ENCODE data around the gene NCK2. TPM values are rescaled to one million over a fixed set of nuclear protein-coding genes. Genes with fewer than 3 reads are reported as not detected.

NCK2 gene
- total and polyA plus RNA-seq, 7 donors = 36.4 to 59.9 (median 52.0) TPM

DNA sequence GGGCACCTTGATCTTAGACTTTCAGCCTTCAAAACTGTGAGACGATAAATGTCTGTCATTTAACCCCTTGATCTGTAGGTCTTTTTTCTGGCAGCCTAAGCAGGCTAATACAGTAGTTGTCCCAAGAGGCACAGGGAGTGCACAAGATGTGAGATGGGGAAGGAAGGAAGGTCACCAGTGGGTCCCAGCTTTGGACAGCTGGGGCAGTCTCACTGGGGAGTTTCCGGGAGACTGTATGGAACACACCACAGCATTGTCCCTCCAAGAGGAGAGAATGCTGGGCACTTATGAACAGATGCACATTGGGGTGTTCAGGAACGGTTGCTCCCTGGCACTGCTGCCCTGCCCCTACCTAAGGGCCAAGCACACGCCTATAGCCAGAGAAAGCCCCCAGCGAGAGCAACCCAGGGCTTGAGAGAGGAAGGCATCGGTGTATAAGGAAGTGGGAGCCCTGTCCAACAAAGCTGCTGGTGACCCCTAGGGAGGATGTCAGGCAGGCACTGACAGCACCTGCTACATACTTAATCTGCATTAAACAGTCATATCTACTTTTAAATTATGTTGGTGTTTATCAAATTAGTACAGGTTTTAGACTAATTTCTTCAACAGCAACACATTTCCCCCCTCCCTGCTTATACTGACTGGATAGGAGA is 11.6 kb upstream of the NCK2 start:
- Histone ChIP-seq H3K36me3 (no peaks in the 10 kb centered on the region), H3K4me3 (no peak overlapping the region), H3K27me3 (no peaks in the 10 kb centered on the region), H3K27ac (no peak overlapping the region), H3K9me3 (no peaks in the 10 kb centered on the region), H3K4me1 (no peaks in the 10 kb centered on the region)
- WGBS, 2 donors = 77 to 92% methylated on average over 6 of the region's 6 CpGs
- DNase-seq = no peak
- intact Hi-C loops (cut with DNase I) = no loop called here
- TF ChIP-seq EP300 (IDR thresholded peaks at IDR 0.05) (no peak), POLR2AphosphoS5 (IDR thresholded peaks at IDR 0.05) (no peak), POLR2A (IDR thresholded peaks at IDR 0.05) (no peak)
- TF ChIP-seq, protein P1, sequence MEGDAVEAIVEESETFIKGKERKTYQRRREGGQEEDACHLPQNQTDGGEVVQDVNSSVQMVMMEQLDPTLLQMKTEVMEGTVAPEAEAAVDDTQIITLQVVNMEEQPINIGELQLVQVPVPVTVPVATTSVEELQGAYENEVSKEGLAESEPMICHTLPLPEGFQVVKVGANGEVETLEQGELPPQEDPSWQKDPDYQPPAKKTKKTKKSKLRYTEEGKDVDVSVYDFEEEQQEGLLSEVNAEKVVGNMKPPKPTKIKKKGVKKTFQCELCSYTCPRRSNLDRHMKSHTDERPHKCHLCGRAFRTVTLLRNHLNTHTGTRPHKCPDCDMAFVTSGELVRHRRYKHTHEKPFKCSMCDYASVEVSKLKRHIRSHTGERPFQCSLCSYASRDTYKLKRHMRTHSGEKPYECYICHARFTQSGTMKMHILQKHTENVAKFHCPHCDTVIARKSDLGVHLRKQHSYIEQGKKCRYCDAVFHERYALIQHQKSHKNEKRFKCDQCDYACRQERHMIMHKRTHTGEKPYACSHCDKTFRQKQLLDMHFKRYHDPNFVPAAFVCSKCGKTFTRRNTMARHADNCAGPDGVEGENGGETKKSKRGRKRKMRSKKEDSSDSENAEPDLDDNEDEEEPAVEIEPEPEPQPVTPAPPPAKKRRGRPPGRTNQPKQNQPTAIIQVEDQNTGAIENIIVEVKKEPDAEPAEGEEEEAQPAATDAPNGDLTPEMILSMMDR (IDR thresholded peaks at IDR 0.05) = no peak

DNA sequence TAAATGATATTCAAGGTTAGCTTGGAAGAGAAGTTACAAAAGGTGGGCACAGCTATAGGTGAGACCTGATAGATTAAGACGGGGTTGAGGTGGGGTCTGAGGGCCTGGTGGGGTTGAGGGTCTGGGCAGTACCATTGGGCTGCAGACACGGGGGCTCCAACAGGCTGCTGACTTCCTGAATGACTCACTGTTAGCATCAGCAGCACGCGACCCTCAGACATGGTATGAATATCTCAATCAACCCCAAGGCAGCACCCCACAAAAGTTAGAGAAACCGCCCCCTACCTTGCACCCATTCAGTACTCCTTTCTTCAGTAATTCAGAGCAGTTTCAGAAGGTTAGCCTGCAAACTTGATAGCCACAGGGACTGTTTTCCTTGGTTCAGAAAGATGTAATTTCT is 10.8 kb upstream of the NCK2 start:
- no peaks in the 10 kb centered on the region for H3K27me3 ChIP-seq
- intact Hi-C loops (cut with DNase I) = no loop called here
- H3K4me3 ChIP-seq = no peak overlapping the region
- H3K9me3 ChIP-seq = no peaks in the 10 kb centered on the region
- no peaks in the 10 kb centered on the region for H3K36me3 ChIP-seq
- TF ChIP-seq, protein P1 (IDR thresholded peaks at IDR 0.05) = no peak
- TF ChIP-seq POLR2A (IDR thresholded peaks at IDR 0.05) = no peak
- no peak for TF ChIP-seq EP300 (IDR thresholded peaks at IDR 0.05)
- TF ChIP-seq POLR2AphosphoS5 (IDR thresholded peaks at IDR 0.05) = no peak
- no peaks in the 10 kb centered on the region for H3K4me1 ChIP-seq
- DNase-seq = no peak
- H3K27ac ChIP-seq = no peak overlapping the region
- 76 to 90% methylated on average over 5 of the region's 5 CpGs for WGBS, 2 donors

DNA sequence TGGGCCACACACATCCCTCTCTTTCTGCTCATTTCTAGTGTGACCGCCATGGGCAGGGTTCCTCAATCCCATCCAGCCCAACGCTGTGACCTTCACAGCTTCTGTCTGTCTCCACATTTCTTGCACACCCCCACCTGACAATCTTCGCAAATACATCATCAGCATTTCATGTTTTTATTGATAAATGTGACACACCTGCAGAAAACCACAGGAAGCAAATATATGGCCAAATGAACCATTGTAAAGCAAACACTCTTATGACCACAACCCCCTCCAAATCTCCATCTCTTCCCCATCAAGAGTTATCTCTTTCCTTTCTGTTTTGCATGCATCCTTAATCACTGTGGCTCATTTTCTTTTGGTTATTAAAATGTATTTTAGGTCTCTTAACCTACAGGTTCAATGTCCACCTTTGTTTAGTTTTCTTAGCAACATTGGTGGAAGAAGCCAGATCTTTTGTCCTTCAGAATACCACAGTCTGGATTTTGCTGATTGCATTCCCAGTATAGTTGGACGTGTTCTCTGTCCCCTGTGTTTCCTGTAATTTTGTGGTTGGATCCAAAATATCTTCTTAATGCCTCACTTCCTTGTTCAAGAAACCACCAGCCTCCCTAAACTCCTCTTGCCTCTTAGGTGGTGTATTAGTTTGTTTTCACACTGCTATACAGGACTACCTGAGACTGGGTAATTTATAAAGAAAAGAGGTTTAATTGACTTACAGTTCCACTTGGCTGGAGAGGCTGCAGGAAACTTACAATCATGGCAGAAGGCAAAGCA is 9.8 kb upstream of the NCK2 start:
- intact Hi-C loops (cut with DNase I) = no loop called here
- no peak for DNase-seq
- WGBS, 2 donors = 81 to 85% methylated on average over 4 of the region's 4 CpGs
- H3K27ac ChIP-seq = no peak overlapping the region
- TF ChIP-seq, protein P1 (IDR thresholded peaks at IDR 0.05) = no peak
- TF ChIP-seq POLR2A (IDR thresholded peaks at IDR 0.05) (no peak), POLR2AphosphoS5 (IDR thresholded peaks at IDR 0.05) (no peak), EP300 (IDR thresholded peaks at IDR 0.05) (no peak)
- no peak overlapping the region for H3K4me3 ChIP-seq
- H3K36me3 ChIP-seq = no peaks in the 10 kb centered on the region
- no peaks in the 10 kb centered on the region for H3K27me3 ChIP-seq
- no peaks in the 10 kb centered on the region for H3K4me1 ChIP-seq
- H3K9me3 ChIP-seq = no peaks in the 10 kb centered on the region

- 97 to 98% methylated on average over 6 of the region's 6 CpGs for WGBS, 2 donors
- no peak for DNase-seq
- H3K27me3 ChIP-seq = no peaks in the 10 kb centered on the region
- intact Hi-C loops (cut with DNase I) = no loop called here
- TF ChIP-seq POLR2AphosphoS5 (IDR thresholded peaks at IDR 0.05) = no peak
- TF ChIP-seq POLR2A (IDR thresholded peaks at IDR 0.05) = no peak
- TF ChIP-seq EP300 (IDR thresholded peaks at IDR 0.05) = no peak
- TF ChIP-seq, protein P1 (IDR thresholded peaks at IDR 0.05) = no peak
- H3K4me1 ChIP-seq = no peaks in the 10 kb centered on the region
- H3K4me3 ChIP-seq = no peak overlapping the region
- H3K9me3 ChIP-seq = no peaks in the 10 kb centered on the region
- H3K27ac ChIP-seq = no peak overlapping the region
- no peaks in the 10 kb centered on the region for H3K36me3 ChIP-seq
These were observed 8.6 kb upstream of the NCK2 start for GRCh38 chr2:105736145-105736544.

All from sigmoid colon (tissue), 7 donors.